OCI-LY7 (cell line): ENCODE measurements around the gene DPYD. TPM values are rescaled to one million over a fixed set of nuclear protein-coding genes. Genes with fewer than 3 reads are reported as not detected.

Experiments used
- BruUV-seq: library from RNA; stranded (reverse); fragments of 400-500 nt; replicated peaks from 2 replicates; lab custom pipeline; 2021; lab: Mats Ljungman, UMichigan
- CTCF ChIA-PET: fragments of 300-600 bp; sonication (Branson Sonifier 250); formaldehyde crosslinking; loops from one replicate; lab custom pipeline; 2022; ENCODE audit warnings: antibody characterized with exemption; ENCODE audit not compliant: unreplicated experiment; lab: Charles Lee
- POLR2A ChIA-PET: fragments of 300-600 bp; sonication (Branson Sonifier 250); formaldehyde crosslinking; loops from one replicate; lab custom pipeline; 2022; ENCODE audit warnings: antibody characterized with exemption; lab: Charles Lee
- DNase-seq: peaks from one replicate; pipeline ENCODE4 v3.0.0-alpha.2; 2015; ENCODE audit warnings: low spot score
- H2AFZ ChIP-seq: fragments of 200-600 bp; sonication (generic), shearing (Covaris generic); 2 replicates; pipeline ENCODE4 v1.6.1; 2014; ENCODE audit warnings: mild to moderate bottlenecking, antibody characterized with exemption, low read length, moderate library complexity
- H3K27ac ChIP-seq: fragments of 200-600 bp; sonication (generic); 2 replicates; pipeline ENCODE4 v1.5.1; 2014; ENCODE audit warnings: mixed run types, low read depth, mild to moderate bottlenecking, moderate library complexity, low read length, inconsistent platforms; ENCODE audit not compliant: poor library complexity, severe bottlenecking
- H3K36me3 ChIP-seq: fragments of 200-600 bp; sonication (generic); 2 replicates; pipeline ENCODE4 v1.6.1; 2014; ENCODE audit warnings: mild to moderate bottlenecking, antibody characterized with exemption, low read length, moderate library complexity, mixed read lengths; ENCODE audit not compliant: insufficient read depth
- H3K4me1 ChIP-seq: fragments of 200-600 bp; sonication (generic); 2 replicates; pipeline ENCODE4 v1.5.1; 2014; ENCODE audit warnings: mild to moderate bottlenecking, low read length; ENCODE audit not compliant: insufficient read depth, poor library complexity, severe bottlenecking
- H3K4me2 ChIP-seq: fragments of 200-600 bp; sonication (generic); 2 replicates; pipeline ENCODE4 v1.6.1; 2014; ENCODE audit warnings: mild to moderate bottlenecking, low read length
- H3K4me3 ChIP-seq: fragments of 200-600 bp; sonication (generic); 2 replicates; pipeline ENCODE4 v1.5.1; 2014; ENCODE audit warnings: mild to moderate bottlenecking, low read depth, low read length; ENCODE audit not compliant: poor library complexity, severe bottlenecking
- H3K79me2 ChIP-seq: fragments of 200-600 bp; sonication (generic); 2 replicates; pipeline ENCODE4 v1.6.1; 2016; ENCODE audit warnings: low read depth, mild to moderate bottlenecking, low read length, moderate library complexity, mixed read lengths; ENCODE audit not compliant: insufficient read depth
- H3K9me2 ChIP-seq: fragments of 200-600 bp; sonication (generic); 2 replicates; pipeline ENCODE4 v1.6.1; 2016; ENCODE audit warnings: mild to moderate bottlenecking, low read length, mixed read lengths; ENCODE audit not compliant: insufficient read depth
- H3K9me3 ChIP-seq: fragments of 200-600 bp; sonication (generic); 2 replicates; pipeline ENCODE4 v1.6.1; 2014; ENCODE audit warnings: mild to moderate bottlenecking, mixed run types, low read length, mixed read lengths
- H4K20me1 ChIP-seq: fragments of 200-600 bp; sonication (generic); 2 replicates; pipeline ENCODE4 v1.6.1; 2014; ENCODE audit warnings: mild to moderate bottlenecking, antibody characterized with exemption, low read length, moderate library complexity, mixed read lengths; ENCODE audit not compliant: insufficient read depth
- EZH2phosphoT487 ChIP-seq: fragments of 200-600 bp; sonication (generic); IDR thresholded peaks from 2 replicates; pipeline ENCODE4 v1.6.1; 2018; ENCODE audit warnings: low read depth, borderline replicate concordance, mild to moderate bottlenecking, mixed run types, antibody characterized with exemption, low read length, moderate library complexity, mixed read lengths
- intact Hi-C: fragments of 100-400 bp; cut with micrococcal nuclease; formaldehyde crosslinking; loops from one replicate; pipeline ENCODE4 v1.10.0; 2022; ENCODE audit not compliant: unreplicated experiment
- total RNA-seq, 2 experiments: library from RNA; depleted of rRNA in 1 of 2; stranded (reverse); fragments of >200 nt in 1 of 2; shearing (Covaris generic) in 1 of 2; gene quantifications; 2 replicates each; pipeline ENCODE4 v1.2.3, GENCODE V29; 2014 to 2022
- TF ChIP-seq, protein P1 (sequence below): fragments of 200-600 bp; sonication (generic); conservative IDR thresholded peaks from 2 replicates; pipeline ENCODE4 v1.5.1; 2014; ENCODE audit warnings: mild to moderate bottlenecking, antibody characterized with exemption, low read length, moderate library complexity, mixed read lengths

DPYD gene
- total RNA-seq, 2 experiments from 2014 or later: 5.5 to 13.4 TPM

DNA sequence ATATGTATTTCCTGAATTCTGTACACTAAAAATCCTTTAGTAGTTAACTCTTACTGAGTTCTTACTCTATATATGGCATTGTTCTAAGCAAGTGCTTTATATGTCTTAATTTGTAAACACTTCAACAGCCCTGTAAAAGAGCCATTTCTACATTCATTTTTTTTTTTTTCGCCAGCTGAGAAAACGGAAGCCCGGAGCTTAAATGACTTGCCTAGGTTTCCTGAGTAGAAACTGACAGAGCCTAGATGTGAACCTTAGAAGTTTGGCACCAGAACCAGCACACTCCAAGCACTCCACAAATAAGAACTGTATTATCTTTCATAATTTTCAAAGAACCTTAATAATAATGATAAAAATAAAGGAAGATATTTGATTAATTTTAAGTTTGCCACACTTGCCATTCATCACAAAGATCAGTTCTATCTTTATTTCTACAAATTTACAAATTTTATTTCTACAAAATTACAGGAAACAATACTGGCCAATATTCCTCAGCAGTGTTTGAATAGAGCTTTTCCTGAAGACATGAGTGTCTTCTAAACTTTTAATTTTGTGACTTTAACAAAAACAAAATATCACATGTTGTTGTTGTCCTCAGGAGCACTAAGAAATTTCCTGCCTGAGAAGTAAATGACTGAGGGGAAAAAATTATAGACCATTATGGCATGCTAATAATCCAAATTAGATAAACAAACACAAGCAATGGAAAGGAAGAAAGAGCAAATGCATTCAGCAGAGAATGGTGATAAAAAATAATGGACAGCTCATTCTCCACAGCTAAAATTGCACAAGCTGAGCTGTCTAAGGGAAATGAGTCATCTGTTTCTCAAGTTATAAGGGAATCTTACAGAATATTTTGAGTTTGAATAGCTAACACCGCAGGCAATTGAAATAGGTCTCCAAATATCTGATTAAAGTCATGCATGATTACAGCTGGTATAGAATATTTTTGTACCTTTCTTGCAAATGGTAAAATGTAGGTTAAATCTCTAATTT, 71.2 kb downstream of the DPYD start:
- intact Hi-C loops: no loop called here
- Histone ChIP-seq H3K79me2 (no peaks in the 10 kb centered on the region), H3K4me1 (peaks cover 11% of the 10 kb centered on the region), H3K36me3 (no peaks in the 10 kb centered on the region), H3K4me2 (no peak overlapping the region), H4K20me1 (no peaks in the 10 kb centered on the region), H3K9me3 (no peaks in the 10 kb centered on the region), H3K4me3 (no peak overlapping the region), H3K27ac (no peak overlapping the region), H2AFZ (no peak overlapping the region; the same call in 1 of the 2 replicates), H3K9me2 (no peaks in the 10 kb centered on the region)
- CTCF ChIA-PET: no interaction called here
- no peak for TF ChIP-seq EZH2phosphoT487
- TF ChIP-seq, protein P1, sequence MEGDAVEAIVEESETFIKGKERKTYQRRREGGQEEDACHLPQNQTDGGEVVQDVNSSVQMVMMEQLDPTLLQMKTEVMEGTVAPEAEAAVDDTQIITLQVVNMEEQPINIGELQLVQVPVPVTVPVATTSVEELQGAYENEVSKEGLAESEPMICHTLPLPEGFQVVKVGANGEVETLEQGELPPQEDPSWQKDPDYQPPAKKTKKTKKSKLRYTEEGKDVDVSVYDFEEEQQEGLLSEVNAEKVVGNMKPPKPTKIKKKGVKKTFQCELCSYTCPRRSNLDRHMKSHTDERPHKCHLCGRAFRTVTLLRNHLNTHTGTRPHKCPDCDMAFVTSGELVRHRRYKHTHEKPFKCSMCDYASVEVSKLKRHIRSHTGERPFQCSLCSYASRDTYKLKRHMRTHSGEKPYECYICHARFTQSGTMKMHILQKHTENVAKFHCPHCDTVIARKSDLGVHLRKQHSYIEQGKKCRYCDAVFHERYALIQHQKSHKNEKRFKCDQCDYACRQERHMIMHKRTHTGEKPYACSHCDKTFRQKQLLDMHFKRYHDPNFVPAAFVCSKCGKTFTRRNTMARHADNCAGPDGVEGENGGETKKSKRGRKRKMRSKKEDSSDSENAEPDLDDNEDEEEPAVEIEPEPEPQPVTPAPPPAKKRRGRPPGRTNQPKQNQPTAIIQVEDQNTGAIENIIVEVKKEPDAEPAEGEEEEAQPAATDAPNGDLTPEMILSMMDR: no peak
- no peak for DNase-seq
- BruUV-seq: no TSS peak
- POLR2A ChIA-PET: interaction anchor here (0.5 to 2.8 kb wide), 7 partner anchors 9 to 1953 kb away, joined by 3 to 15 read pairs (median 5); no protein-coding TSS in a partner anchor

DNA sequence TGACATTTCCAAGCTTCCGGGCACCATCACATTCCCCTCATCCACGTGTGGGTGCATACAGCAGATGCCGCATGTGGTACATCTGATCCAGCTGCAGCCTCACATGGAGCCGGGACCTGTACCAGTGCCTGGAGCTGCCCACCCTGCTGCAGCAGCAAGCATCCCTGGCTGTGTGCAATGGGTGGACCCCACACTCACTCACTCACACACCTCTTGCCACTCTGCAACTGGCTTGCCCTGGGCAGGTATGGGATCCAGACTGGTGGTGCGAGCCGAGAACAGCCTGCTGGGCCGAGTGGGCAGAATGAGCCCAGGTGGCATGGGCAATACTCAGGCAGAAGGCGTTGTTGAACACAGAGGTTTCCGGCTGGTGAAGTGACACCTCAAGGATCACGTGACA, 75.0 kb downstream of the DPYD start:
- BruUV-seq: no TSS peak
- H3K79me2 ChIP-seq: no peaks in the 10 kb centered on the region
- intact Hi-C loops: no loop called here

More for the DNA sequence above, 75.0 kb downstream of the DPYD start:
- Histone ChIP-seq H3K9me3 (no peaks in the 10 kb centered on the region), H4K20me1 (no peaks in the 10 kb centered on the region), H2AFZ (no peak overlapping the region), H3K9me2 (no peaks in the 10 kb centered on the region), H3K36me3 (no peaks in the 10 kb centered on the region), H3K4me1 (peaks cover 11% of the 10 kb centered on the region), H3K27ac (no peak overlapping the region), H3K4me3 (no peak overlapping the region), H3K4me2 (no peak overlapping the region)
- DNase-seq: no peak
- ChIA-PET CTCF (no interaction called here), POLR2A (no interaction called here)
- TF ChIP-seq, protein P1: no peak
- no peak for TF ChIP-seq EZH2phosphoT487
